Spleen (tissue), 7 donors: Measurements from ENCODE around the gene PER3.

Source experiments
- CTCF ChIP-seq, 11 experiments: fragments of 200-600 bp in 7 of 11; fragments of 450-650 bp in 4 of 11; sonication (generic) in 4 of 11; IDR thresholded peaks in 8 of 11; conservative IDR thresholded peaks in 3 of 11; 1 replicate in 7 of 11; 2 replicates in 4 of 11; pipeline versions ENCODE4 v1.4.0 to v1.8.0; 2016 to 2021; ENCODE audit warnings: antibody characterized with exemption in 11 of 11, inconsistent platforms in 4 of 11, mild to moderate bottlenecking in 1 of 11
- POLR2A ChIP-seq, 3 donors: fragments of 450-650 bp; IDR thresholded peaks; one replicate each; pipeline ENCODE4 v1.5.1; 2017; ENCODE audit warnings: antibody characterized with exemption in 3 of 3, mild to moderate bottlenecking in 1 of 3
- POLR2AphosphoS5 ChIP-seq, 3 donors: sonication (generic); formaldehyde crosslinking; IDR thresholded peaks; one replicate each; pipeline ENCODE4 v1.5.1; 2017; ENCODE audit warnings: antibody characterized with exemption in 3 of 3
- donor health status: DM: no; HTN: no; CAD: no; lungs with moderate emphysema.
- donor health status: DM: no; HTN: no; CAD: no.
- donor health status: DM: no; HTN: no; CAD: no.

GRCh38 chr1:7761103-7761502, 23.0 kb upstream of the PER3 start:
- TF ChIP-seq CTCF (IDR thresholded peaks at IDR 0.05 in 8 of 11, conservative IDR thresholded peaks at IDR 0.05 in 3 of 11): no peak
- no peak for TF ChIP-seq POLR2AphosphoS5 (IDR thresholded peaks at IDR 0.05)
- no peak for TF ChIP-seq POLR2A (IDR thresholded peaks at IDR 0.05)
